Esophagus muscularis mucosa (tissue), 4 donors: ENCODE results near the gene SLC16A12. TPM values are rescaled to one million over a fixed set of nuclear protein-coding genes. Genes with fewer than 3 reads are reported as not detected.
"Not testable (repeated sequence)": the region's sequence is repeated elsewhere in the genome, so short reads cannot be mapped to it uniquely, and the experiment has no call there.

ENCODE experiments used
- DNase-seq: peaks from one replicate; pipeline ENCODE4 v3.0.0-alpha.2; 2017; ENCODE audit errors: extremely low spot score
- H3K27ac ChIP-seq, 4 donors: fragments of 200-600 bp; sonication (generic); replicated peaks in 1 of 4; 1 replicate in 3 of 4; 2 replicates in 1 of 4; pipeline ENCODE4 v1.5.1; 2016 to 2019; ENCODE audit warnings: mild to moderate bottlenecking in 1 of 4
- H3K27me3 ChIP-seq, 4 donors: fragments of 200-600 bp; sonication (generic); one replicate each; pipeline versions ENCODE4 v1.5.1 to v1.6.0; 2016 to 2019
- H3K36me3 ChIP-seq, 4 donors: fragments of 200-600 bp; sonication (generic); one replicate each; pipeline ENCODE4 v1.5.1; 2016 to 2019
- H3K4me1 ChIP-seq, 4 donors: fragments of 200-600 bp; sonication (generic); one replicate each; pipeline ENCODE4 v1.5.1; 2016 to 2019
- H3K4me3 ChIP-seq, 4 donors: fragments of 200-600 bp; sonication (generic); 1 replicate in 2 of 4; 2 replicates in 2 of 4; pipeline ENCODE4 v1.5.1; 2016 to 2019; ENCODE audit warnings: mild to moderate bottlenecking in 4 of 4, moderate library complexity in 1 of 4
- H3K9me3 ChIP-seq, 4 donors: fragments of 200-600 bp; sonication (generic); 1 replicate in 3 of 4; 2 replicates in 1 of 4; pipeline ENCODE4 v1.5.1; 2016 to 2019
- EP300 ChIP-seq: sonication (generic); formaldehyde crosslinking; IDR thresholded peaks from one replicate; pipeline ENCODE4 v1.6.1; 2017; ENCODE audit warnings: antibody characterized with exemption
- POLR2A ChIP-seq: fragments of 450-650 bp; IDR thresholded peaks from one replicate; pipeline ENCODE4 v1.6.1; 2017; ENCODE audit warnings: antibody characterized with exemption, moderate library complexity, mild to moderate bottlenecking, low read depth
- POLR2AphosphoS5 ChIP-seq, 2 donors: sonication (generic); formaldehyde crosslinking; IDR thresholded peaks; one replicate each; pipeline ENCODE4 v1.6.1; 2017; ENCODE audit warnings: antibody characterized with exemption in 2 of 2
- WGBS: methylation state at CpG from one replicate; pipeline ENCODE4 v1.1.5; 2018; 5-methylcytosine and 5-hydroxymethylcytosine counted together
- intact Hi-C: fragments of 100-400 bp; cut with DNase I; formaldehyde crosslinking; loops from one replicate; pipeline ENCODE4 v1.15.1; 2023
- total RNA-seq, 4 donors: library from RNA; depleted of rRNA; stranded (reverse); fragments of >200 nt; gene quantifications; one replicate each; pipeline versions ENCODE4 v1.1.0 to v1.2.1, GENCODE V29; 2016
- TF ChIP-seq, protein P1 (sequence below), 3 experiments: fragments of 200-600 bp in 2 of 3; fragments of 450-650 bp in 1 of 3; sonication (generic) in 2 of 3; IDR thresholded peaks; one replicate each; pipeline ENCODE4 v1.5.1; 2017 to 2019; ENCODE audit warnings: antibody characterized with exemption in 3 of 3, mild to moderate bottlenecking in 2 of 3, moderate library complexity in 1 of 3

SLC16A12 gene
- total RNA-seq, 4 donors from 2014 or later = 0.83 to 2.2 (median 1.9) TPM

- Histone ChIP-seq H3K27me3 (peaks cover 0 to 59% (median 36%) of the 10 kb centered on the region in 4 donors), H3K36me3 (no peaks in the 10 kb centered on the region), H3K4me1 (peaks cover 8 to 23% (median 20%) of the 10 kb centered on the region in 4 donors), H3K27ac (peak overlapping the region in 3 of 4 donors; percentile 15 to 48 (median 36)), H3K4me3 (peak overlapping the region; percentile 55 to 60 (median 58)), H3K9me3 (no peaks in the 10 kb centered on the region)
- TF ChIP-seq, protein P1, sequence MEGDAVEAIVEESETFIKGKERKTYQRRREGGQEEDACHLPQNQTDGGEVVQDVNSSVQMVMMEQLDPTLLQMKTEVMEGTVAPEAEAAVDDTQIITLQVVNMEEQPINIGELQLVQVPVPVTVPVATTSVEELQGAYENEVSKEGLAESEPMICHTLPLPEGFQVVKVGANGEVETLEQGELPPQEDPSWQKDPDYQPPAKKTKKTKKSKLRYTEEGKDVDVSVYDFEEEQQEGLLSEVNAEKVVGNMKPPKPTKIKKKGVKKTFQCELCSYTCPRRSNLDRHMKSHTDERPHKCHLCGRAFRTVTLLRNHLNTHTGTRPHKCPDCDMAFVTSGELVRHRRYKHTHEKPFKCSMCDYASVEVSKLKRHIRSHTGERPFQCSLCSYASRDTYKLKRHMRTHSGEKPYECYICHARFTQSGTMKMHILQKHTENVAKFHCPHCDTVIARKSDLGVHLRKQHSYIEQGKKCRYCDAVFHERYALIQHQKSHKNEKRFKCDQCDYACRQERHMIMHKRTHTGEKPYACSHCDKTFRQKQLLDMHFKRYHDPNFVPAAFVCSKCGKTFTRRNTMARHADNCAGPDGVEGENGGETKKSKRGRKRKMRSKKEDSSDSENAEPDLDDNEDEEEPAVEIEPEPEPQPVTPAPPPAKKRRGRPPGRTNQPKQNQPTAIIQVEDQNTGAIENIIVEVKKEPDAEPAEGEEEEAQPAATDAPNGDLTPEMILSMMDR (IDR thresholded peaks at IDR 0.05) = no peak
- no peak for TF ChIP-seq POLR2AphosphoS5 (IDR thresholded peaks at IDR 0.05)
- TF ChIP-seq POLR2A = no peak
- no peak for TF ChIP-seq EP300
- intact Hi-C loops = no loop called here
- WGBS = 24% methylated on average over 13 of the region's 16 CpGs
- DNase-seq = no peak
Measured at GRCh38 chr10:89536013-89536354, 590 bp upstream of the SLC16A12 start.

- Histone ChIP-seq H3K4me3 (peak overlapping the region; percentile 55 to 60 (median 58)), H3K4me1 (peaks cover 8 to 23% (median 20%) of the 10 kb centered on the region in 4 donors), H3K9me3 (no peaks in the 10 kb centered on the region), H3K27me3 (peaks cover 0 to 64% (median 36%) of the 10 kb centered on the region in 4 donors), H3K27ac (peak overlapping the region in 1 of 4 donors; percentile 48), H3K36me3 (no peaks in the 10 kb centered on the region)
- DNase-seq = no peak
- intact Hi-C loops = no loop called here
- TF ChIP-seq, protein P1 (IDR thresholded peaks at IDR 0.05) = no peak
- no peak for TF ChIP-seq EP300
- no peak for TF ChIP-seq POLR2AphosphoS5 (IDR thresholded peaks at IDR 0.05)
- no peak for TF ChIP-seq POLR2A
- whole genome bisulfite sequencing = 22% methylated on average over 8 of the region's 8 CpGs
Measured at GRCh38 chr10:89534826-89535166, 598 bp downstream of the SLC16A12 start.

- H3K27ac ChIP-seq = no peak overlapping the region
- intact Hi-C loops = no loop called here
- H3K36me3 ChIP-seq = no peaks in the 10 kb centered on the region
- DNase-seq = no peak
- WGBS = 83% methylated on average over 3 of the region's 3 CpGs
- peaks cover 0 to 64% (median 36%) of the 10 kb centered on the region in 4 donors for H3K27me3 ChIP-seq
- no peak overlapping the region for H3K4me3 ChIP-seq
- TF ChIP-seq EP300 (no peak), POLR2A (no peak), POLR2AphosphoS5 (IDR thresholded peaks at IDR 0.05) (no peak)
- TF ChIP-seq, protein P1 (IDR thresholded peaks at IDR 0.05) = no peak
- H3K4me1 ChIP-seq = peaks cover 8 to 23% (median 20%) of the 10 kb centered on the region in 4 donors
- H3K9me3 ChIP-seq = no peaks in the 10 kb centered on the region
Measured at GRCh38 chr10:89532476-89532875, 2.9 kb downstream of the SLC16A12 start.

DNA sequence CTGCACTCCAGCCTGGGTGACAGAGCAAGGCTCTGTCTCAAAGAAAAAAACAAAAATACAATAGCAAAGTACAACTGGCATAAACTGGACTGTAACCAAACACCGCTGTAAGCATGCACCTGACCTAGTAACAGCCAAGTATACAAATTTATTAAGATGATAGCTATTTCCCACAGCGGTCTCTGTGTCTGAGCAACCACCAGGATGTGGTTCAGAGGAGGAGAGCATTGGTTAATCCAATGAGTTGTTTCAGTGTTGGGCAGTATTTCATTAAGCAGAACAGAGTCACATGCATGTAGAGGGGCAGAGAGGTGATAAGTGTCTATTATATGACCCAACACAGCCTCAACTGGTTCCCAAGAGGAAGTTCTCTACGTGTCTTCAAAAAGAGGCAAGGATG, 4.0 kb downstream of the SLC16A12 start:
- H3K27me3 ChIP-seq = peaks cover 0 to 59% (median 36%) of the 10 kb centered on the region in 4 donors
- no peaks in the 10 kb centered on the region for H3K36me3 ChIP-seq
- H3K9me3 ChIP-seq = no peaks in the 10 kb centered on the region
- H3K27ac ChIP-seq = no peak overlapping the region
- peaks cover 8 to 23% (median 20%) of the 10 kb centered on the region in 4 donors for H3K4me1 ChIP-seq
- no peak for TF ChIP-seq POLR2A
- no peak for TF ChIP-seq EP300
- DNase-seq = no peak
- 73% methylated on average over 3 of the region's 3 CpGs for WGBS
- intact Hi-C loops = no loop called here
- no peak overlapping the region for H3K4me3 ChIP-seq

DNA sequence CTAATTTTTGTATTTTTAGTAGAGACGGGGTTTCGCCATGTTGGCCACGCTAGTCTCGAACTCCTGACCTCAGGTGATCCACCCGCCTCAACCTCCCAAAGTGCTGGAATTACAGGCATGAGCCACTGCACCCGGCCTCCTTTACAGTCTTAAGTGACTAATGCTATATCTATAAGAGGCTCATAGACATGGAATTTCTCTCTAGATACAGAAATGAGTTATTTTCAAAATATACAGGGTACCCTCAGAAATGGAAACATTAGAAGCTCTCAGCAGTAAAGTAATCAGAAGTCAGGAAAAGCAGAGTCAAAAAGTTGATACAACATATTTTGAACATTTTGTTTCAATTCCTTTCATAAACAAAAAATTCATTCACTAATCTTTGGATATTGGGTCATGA, 5.7 kb downstream of the SLC16A12 start:
- DNase-seq, H3K4me3 ChIP-seq, H3K9me3 ChIP-seq, intact Hi-C loops, H3K27ac ChIP-seq, H3K4me1 ChIP-seq, H3K36me3 ChIP-seq: not testable (repeated sequence)
- H3K27me3 ChIP-seq = peaks cover 0 to 43% (median 25%) of the 10 kb centered on the region in 4 donors
- whole genome bisulfite sequencing = 97% methylated on average over 6 of the region's 6 CpGs

DNA sequence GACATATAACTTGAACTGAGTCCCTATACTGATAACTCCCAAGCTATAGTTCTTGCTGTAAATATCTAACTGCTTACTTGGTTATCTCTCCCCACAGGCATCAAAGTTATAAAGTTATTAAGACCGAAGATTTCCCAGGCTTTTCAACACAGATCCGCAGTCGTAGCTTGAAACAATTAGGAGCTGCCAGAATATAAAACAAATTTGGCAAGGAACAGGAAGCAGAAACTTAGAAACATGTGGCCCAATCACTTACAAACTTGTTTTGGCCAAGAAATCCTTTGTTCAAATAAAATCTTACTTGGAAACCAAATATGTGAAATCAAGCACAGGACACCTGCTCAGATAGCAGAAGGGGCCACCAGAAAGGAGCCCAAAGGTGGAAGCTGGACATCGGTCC, 9.0 kb downstream of the SLC16A12 start:
- 81% methylated on average over 4 of the region's 4 CpGs for WGBS
- H3K27ac ChIP-seq = no peak overlapping the region
- H3K36me3 ChIP-seq = no peaks in the 10 kb centered on the region
- H3K4me3 ChIP-seq = no peak overlapping the region
- TF ChIP-seq, protein P1 (IDR thresholded peaks at IDR 0.05) = no peak
- TF ChIP-seq POLR2AphosphoS5 (IDR thresholded peaks at IDR 0.05) (no peak), EP300 (no peak), POLR2A (no peak)
- peaks cover 0 to 5% (median 1%) of the 10 kb centered on the region in 4 donors for H3K4me1 ChIP-seq
- intact Hi-C loops = no loop called here
- H3K27me3 ChIP-seq = peaks cover 0 to 9% (median 2%) of the 10 kb centered on the region in 4 donors
- H3K9me3 ChIP-seq = no peaks in the 10 kb centered on the region
- no peak for DNase-seq
